ENCODE results near the gene CDK9.

CDK9 gene

DNA sequence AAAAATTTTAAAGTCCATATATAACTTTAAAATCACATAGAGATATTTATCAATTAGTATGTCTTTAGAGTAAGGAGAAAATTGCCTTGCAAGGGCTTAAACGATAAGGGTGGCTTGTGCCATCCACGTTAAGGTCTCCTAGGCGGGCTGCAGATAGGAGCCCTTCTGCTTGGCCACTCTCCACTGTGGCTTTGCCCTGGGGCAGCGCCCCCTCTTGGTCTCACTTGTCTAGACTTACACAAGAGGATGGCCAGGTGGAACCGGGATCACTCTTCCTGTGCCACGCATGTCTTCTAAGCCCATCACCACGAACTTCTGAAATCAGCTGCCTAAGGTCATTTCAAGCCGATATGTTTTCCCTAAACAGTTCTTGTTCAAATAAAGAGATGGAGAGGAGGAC, 19.8 kb downstream of the CDK9 start:
- DNase-seq = peak in 4 of 5 experiments; percentile 16 to 31 (median 22)

DNA sequence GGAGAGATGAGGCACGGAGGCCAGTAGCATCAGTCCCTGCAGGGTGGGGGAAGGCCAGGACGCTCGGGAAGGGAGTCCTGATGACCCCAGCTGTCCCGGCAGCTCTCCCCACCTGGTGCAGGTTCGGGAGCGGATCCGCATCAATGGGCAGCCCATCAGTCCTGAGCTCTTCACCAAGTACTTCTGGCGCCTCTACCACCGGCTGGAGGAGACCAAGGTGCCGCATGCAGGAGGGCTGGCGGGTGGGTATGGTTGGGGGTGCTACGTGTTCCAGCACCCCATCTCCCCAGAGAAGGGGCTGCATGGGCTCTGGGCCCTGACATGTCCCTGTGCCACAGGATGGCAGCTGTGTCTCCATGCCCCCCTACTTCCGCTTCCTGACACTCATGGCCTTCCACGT, 21.0 kb downstream of the CDK9 start:
- DNase-seq = no peak

DNA sequence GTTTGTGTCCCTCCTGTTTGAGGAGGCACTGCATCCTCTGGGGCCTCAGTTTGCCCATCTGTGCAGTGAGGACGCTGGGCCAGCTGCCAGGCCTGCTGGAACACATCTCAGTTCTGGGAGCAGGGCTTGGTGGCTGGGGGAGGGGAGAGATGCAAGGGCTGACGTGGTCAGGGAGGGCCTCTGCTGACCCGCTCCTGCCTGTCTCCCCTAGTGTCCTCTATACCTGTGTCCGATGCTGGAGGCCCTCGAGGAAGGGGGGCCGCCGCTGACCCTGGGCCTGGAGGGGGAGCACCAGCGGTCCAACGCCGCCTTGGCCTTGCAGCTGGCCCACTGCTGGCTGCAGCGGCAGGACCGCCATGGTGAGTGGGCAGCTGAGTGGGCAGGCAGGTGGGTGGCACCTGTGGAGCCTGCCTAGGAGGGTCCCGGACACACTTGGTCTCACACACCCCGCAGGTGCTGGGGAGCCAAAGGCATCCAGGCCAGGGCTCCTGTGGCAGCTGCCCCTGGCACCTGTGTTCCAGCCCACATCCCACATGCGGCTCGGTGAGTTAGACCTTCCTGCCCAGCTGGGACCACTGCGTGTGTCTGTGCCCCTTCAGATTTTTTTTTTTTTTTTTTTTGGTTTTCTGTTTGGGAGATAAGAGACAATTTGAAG, 22.6 kb downstream of the CDK9 start:
- no peak for DNase-seq

DNA sequence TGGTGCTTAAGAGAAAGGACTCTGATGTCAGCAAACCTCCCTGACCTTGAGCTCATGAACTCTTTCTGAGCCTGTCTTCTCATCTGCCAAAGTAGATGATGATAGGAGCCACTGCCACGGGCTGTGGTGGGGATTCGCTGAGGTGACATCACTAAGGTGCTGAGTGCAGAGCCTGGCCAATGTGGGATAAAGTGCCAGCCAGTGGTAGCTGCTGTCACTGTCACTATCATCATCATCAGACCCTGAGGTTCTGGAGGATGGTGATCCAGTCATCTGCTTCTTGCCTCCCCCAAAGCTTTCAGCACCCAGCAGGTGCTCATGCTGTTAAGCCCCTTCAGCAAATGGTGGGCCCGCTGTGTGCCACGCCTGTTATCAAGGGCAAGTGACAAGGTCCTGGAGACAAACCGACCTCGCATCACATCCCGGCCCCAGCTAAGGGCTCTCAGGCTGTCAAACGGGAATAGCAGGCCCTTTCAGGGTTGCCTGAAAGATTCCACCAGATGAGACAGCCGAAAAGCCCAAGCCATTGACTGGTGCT, 23.2 kb downstream of the CDK9 start:
- DNase-seq = peak in 1 of 5 experiments; percentile 31

DNA sequence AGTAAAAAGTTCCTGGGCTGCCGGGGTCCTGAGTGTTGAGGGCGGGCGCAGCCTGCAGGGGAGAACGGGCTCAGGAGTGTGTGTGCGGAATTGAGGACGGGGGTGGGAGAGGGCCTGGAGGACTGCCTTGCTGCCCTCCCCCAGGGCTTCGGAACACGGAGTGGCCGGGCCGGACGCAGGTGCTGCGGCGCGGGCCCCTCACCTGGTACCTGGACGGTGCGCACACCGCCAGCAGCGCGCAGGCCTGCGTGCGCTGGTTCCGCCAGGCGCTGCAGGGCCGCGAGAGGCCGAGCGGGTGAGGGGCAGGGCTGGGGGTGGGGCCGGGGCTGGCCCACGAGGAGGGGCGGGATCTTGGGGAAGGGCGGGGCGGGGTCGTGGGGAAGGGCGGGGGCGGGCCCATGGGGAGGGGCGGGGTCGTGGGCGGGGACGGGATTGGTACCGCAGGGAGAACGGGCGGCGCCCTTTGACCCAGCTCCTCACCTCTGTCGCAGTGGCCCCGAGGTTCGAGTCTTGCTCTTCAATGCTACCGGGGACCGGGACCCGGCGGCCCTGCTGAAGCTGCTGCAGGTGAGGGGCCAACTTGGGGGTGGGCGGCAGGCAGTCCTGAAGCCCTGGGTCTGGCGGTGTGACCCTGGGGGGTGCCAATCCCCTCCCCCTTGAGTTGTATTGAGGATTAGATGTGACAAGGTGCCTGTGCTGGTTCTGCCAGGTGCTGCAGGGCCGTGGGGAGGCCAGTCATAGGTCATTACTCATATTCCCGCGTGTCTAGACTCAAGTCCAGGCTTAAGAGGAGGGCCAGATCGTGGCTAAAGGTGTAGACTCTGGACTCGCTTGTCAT, 23.9 kb downstream of the CDK9 start:
- DNase-seq = no peak

- DNase-seq = no peak
These were observed 24.7 kb downstream of the CDK9 start for GRCh38 chr9:127810378-127811187.

GRCh38 chr9:127812011-127812410, 26.2 kb downstream of the CDK9 start:
- DNase-seq = no peak

DNA sequence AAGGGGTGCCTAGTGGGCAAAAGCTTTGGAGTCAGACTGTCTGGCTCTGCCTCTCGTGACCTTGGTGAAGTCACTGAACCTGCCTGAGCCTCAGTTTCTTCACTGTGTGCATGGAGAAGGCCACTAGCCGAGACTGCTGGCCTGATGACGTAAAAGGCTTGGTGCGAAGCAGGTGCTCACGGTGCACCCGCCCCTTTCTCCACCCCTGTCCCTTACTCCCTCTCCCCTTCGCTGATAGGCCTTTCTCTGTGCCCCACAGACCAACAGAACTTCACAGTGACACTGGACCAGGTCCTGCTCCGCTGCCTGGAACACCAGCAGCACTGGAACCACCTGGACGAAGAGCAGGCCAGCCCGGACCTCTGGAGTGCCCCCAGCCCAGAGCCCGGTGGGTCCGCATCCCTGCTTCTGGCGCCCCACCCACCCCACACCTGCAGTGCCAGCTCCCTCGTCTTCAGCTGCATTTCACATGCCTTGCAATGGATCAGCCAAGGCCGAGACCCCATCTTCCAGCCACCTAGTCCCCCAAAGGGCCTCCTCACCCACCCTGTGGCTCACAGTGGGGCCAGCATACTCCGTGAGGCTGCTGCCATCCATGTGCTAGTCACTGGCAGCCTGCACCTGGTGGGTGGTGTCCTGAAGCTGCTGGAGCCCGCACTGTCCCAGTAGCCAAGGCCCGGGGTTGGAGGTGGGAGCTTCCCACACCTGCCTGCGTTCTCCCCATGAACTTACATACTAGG, 27.3 kb downstream of the CDK9 start:
- DNase-seq = no peak

- no peak for DNase-seq
These were observed 27.9 kb downstream of the CDK9 start for GRCh38 chr9:127813686-127814226.

DNA sequence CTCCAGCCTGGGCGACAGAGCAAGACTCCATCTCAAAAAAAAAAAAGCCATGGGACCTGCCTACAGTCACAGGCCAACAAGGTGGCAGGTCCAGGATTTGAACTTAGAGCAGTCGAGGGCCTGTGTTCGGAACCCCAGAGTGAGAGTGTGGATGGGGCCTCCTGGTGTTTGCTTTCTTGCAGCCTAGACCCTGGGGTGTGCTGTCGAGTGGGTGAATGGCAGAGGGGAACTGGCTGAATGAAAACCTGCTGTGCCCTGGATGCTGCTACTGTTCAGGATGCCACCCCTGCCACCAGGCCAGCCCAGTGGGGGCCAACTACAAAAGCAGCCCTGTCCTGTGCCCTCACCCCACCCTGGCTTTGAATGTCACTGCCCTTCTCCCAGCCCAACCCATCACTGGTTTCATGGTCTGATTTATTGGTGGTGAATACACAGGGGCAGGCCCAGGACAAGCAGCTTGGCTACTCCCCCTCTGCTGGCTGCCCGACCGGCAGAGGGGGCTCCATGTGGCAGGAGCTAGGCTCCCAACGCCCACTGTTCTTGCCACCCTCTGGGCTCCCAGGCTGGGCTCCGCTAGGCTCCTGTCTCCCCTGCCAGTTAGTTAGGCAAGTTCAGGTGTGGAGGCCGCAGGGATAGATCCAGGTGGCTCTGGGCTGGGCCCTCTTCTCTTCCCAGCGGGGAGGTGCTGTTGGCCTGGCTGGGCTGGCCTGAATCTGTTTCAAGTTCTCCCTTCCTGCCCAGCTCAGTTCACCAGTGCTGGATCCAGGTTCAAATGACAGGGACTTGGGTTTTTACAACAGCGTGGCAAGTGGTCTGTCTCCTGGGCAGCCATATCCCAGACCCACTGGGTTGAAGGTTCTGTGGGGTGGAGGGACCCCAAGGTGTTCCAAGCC, 29.0 kb downstream of the CDK9 start:
- DNase-seq = no peak

- no peak for DNase-seq
These were observed 29.9 kb downstream of the CDK9 start for GRCh38 chr9:127815512-127816361.

DNA sequence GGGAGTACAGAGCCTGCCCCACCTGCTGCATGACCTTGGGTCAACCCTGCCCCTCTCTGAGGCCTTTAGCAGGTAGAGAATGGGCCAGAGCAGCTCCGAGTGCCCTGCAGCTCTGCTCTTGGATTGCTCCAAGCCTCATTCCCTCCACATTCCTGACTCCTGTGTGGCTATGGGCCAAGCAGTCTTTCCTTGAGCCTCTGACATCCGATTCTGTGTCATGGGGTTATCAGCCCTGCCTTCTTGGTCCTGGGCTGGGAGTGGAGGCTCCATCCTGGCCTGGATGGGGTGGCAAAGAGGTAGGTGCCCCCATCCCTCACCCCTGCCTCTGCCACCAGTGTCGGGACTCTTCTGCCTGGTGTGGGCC, 30.5 kb downstream of the CDK9 start:
- DNase-seq = no peak

- DNase-seq = no peak
These were observed 30.9 kb downstream of the CDK9 start for GRCh38 chr9:127816728-127817127.

- no peak for DNase-seq
These were observed 32.1 kb downstream of the CDK9 start for GRCh38 chr9:127817881-127818434.

- DNase-seq = no peak
These were observed 32.7 kb downstream of the CDK9 start for GRCh38 chr9:127818574-127818973.

DNA sequence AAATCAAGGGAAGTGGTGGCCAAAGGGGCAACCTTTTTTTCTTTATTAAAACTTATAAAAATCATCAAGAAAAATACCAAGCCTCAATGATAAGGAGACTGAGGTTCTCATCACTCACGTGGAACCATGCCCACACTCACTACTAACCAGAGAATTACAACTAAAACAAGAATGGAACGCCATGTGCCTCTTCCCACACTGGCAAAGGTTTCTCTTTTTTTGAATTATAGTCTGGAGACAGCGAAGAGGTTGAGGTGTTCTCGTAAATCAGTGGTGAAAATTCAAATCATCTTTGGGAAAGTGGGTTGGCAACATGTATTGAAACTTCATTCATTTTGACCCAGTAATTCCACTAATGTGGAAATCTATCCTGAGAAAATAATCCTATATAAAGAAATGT, 36.3 kb downstream of the CDK9 start:
- DNase-seq = no peak

DNA sequence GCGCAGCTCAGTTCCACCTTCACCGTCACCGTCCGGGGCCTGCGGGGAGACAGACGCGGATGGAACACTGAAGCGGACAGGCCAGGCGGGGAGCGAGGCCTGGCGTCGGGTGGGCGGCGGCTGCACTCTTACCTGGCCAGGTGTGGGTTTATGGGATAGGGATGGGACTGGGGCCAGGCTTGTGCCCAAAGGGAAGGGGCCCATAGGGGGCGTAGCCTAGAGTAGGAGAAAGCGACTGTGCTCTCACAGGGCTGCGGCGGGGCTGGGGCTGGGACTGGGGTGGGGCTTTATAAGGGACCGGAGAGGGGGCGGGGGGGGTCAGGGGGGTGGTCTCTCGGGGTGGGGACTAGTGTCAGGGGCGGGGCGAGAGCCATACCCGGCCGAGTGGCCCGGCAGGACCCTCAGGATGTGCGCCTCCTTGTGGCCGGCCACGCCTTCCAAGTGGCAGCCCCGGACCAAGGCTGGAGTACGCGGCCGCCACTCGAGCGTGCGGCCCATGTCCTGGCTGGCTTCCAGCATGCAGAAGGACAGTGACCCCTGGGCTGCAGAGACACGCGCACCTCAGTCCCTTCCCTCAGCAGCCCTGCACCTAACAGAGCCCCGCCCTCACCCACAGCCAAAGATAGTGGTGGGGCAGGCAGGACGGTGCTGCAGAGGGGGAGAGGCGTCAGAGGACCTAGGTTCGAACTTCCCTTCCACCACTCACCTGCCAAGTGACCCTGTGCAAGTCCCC, 39.7 kb downstream of the CDK9 start:
- DNase-seq = no peak

GRCh38 chr9:127826253-127826913, 40.5 kb downstream of the CDK9 start:
- no peak for DNase-seq
